Frontal cortex (tissue), 4 donors: ENCODE data around the gene TNFSF8. TPM values are rescaled to one million over a fixed set of nuclear protein-coding genes. Genes with fewer than 3 reads are reported as not detected.

Source experiments
- DNase-seq, 2 donors: peaks; one replicate each; pipeline ENCODE4 v3.0.0; 2012; ENCODE audit warnings: low spot score in 2 of 2
- FAIRE-seq: peaks from 2 replicates; lab custom pipeline; 2012; peaks lifted over from hg19 to GRCh38; lab: Jason Lieb, UNC
- total RNA-seq: library from RNA; depleted of rRNA; stranded (reverse); fragments of >200 nt; gene quantifications from one replicate; pipeline ENCODE4 v1.2.3, GENCODE V29; 2014
- donor health status: control.
- donor health status: control.
- donor health status: control.

The TNFSF8 gene, protein sequence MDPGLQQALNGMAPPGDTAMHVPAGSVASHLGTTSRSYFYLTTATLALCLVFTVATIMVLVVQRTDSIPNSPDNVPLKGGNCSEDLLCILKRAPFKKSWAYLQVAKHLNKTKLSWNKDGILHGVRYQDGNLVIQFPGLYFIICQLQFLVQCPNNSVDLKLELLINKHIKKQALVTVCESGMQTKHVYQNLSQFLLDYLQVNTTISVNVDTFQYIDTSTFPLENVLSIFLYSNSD
- total RNA-seq = under 0.01 TPM

- DNase-seq (no peak), FAIRE-seq (no peak)
Observed at GRCh38 chr9:114930056-114930812, at the start of gene TNFSF8. TNFSF8 (minus strand) TSS chr9:114930591; CDS start chr9:114930303, 288 bp downstream.

GRCh38 chr9:114973216-114973615, 42.8 kb upstream of the TNFSF8 start:
- DNase-seq (no peak), FAIRE-seq (no peak)

DNA sequence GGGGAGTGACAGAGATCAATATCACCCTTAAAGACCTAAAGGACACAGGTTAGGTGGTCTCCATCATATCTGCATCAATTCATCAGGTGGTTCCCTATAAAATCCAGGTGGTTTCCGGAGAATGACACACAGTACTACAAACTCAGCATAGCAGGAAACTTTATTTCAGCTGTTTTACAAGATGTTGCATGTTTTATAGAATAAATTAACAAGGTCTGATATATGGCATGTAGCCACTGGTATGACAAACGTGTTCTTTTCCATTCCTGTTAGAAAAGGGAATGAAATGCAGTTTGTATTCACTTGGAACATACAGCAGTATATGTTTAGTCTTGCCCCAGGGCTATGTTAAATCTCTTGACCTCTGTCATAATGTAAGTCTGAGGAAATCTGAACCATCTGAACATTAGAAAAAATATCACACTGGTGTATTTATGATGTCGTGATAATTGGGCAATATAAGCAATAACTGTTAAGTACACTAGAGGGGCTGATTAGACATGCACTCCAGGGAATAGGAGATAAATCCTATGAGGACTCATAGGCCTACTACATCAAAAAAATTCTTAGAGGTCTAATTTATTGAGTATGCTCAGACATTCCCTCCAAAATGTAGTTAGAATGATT, 42.2 kb upstream of the TNFSF8 start:
- DNase-seq = no peak
- FAIRE-seq = no peak

- DNase-seq (no peak), FAIRE-seq (no peak)
Observed at GRCh38 chr9:114969269-114969668, 38.9 kb upstream of the TNFSF8 start.

DNA sequence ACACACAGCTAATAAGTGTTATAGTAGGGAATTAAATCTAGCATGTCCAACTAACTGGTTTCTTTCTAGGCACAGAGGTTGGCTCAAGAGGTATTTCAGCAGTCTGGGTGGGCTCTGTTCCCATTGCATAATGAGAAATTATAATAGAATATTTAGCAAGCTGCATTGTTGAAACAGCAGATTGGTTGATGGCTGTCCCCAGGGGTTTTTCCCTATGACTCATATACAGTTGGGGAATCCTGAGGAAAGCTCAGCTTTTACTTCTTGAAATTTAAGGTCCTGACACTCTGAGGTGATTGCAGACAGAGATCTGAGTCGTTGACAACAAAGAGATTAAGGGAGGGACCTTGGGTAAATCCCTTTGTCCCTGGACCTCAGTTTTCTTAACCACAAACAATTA, 38.3 kb upstream of the TNFSF8 start:
- FAIRE-seq (no peak), DNase-seq (no peak)

DNA sequence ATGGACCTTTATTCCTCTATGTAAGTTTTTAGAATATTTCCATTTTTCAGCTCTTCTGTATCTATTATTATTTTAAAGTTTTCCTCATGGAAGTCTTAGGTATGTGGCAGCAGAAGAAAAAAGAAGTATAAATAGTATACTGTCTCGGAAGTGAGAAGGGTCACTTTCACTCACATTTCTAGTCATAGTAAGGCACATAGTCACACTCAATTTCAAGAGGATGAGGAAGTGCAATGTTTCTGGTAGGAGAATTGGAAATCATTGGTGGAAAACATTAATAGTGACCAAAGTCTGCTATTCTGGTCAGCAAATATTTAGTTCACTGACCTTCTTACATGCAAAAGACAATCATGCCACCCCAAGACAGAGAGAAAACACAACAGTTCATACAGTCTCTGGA, 35.2 kb upstream of the TNFSF8 start:
- FAIRE-seq (no peak), DNase-seq (no peak)

DNA sequence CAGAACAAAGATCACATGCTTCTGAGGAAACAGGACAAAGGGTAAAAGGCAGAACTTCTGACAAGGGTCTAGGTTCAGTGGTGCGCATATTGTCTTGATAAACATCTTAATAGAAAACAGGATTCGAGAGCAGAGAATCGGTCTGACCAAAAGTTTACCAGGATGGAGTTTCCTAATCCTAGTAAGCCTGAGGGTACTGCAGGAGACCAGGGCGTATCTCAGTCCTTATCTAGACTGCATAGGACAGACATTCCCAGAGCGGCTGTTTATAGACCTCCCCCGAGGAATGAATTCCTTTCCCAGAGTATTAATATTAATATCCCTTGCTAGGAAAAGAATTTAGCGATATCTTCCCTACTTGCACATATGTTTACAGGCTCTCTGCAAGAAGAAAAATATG, 32.4 kb upstream of the TNFSF8 start:
- no peak for FAIRE-seq

DNA sequence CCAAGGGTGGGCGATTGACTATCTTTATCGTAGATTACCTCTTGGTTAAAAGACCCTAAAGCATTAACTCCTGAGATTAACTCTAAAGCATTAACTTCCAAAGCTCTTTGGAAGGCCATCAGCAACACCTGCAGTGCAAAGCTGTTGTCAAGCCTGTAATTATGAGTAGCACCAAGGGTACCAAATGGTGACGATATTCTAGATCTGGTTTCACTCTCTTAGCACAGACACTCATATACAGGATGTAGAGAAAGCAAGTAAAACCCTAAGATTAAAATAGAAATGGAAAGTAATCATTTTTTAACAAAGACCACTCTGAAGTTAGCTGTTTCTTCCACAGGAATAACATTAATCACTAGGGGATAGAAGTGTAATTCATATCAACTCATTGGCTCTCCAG, 29.9 kb upstream of the TNFSF8 start:
- no peak for FAIRE-seq
- no peak for DNase-seq

More for the DNA sequence above, 32.4 kb upstream of the TNFSF8 start:
- DNase-seq = no peak

DNA sequence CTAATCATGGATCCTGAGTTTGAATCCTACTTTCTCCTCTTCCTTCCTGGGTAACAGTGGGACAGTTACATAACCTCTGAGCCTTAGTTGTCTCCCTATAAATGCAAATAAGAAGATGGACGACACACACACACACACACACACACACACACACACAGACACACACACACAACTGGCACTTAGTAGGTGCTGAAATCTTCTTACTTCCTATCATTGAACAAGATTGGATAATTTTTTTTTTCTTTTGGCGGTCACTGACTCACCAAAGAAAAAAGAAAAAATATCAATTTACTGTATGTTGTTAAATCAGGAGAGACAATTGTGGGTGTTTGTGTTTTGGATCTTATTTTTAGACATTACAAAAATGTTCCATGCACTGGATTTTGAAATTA, 28.4 kb upstream of the TNFSF8 start:
- no peak for FAIRE-seq
- no peak for DNase-seq

GRCh38 chr9:114958021-114958843, 27.8 kb upstream of the TNFSF8 start:
- no peak for DNase-seq
- FAIRE-seq = no peak

- FAIRE-seq (no peak), DNase-seq (no peak)
Observed at GRCh38 chr9:114957558-114957957, 27.2 kb upstream of the TNFSF8 start.

GRCh38 chr9:114954956-114955582, 24.7 kb upstream of the TNFSF8 start:
- no peak for DNase-seq
- FAIRE-seq = no peak

DNA sequence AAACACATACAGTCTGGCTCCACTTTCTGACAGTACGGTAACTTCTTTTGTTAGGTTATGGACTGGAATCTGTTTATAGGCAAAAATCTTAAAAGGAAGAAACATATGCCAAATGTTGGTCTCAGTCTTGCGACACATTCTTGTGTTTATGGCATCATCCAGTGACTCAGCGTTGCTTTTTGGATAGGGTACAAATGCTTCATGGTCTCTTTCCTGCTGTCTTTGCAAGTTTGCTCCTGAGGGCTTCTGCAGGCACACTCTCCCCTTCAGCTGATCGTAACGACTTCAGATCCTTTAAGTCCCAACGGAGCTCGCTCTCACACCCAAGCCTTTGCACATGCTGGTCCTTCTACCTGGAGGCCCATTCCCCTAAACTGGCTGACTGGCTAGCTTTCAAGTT, 23.6 kb upstream of the TNFSF8 start:
- no peak for FAIRE-seq
- DNase-seq = no peak

DNA sequence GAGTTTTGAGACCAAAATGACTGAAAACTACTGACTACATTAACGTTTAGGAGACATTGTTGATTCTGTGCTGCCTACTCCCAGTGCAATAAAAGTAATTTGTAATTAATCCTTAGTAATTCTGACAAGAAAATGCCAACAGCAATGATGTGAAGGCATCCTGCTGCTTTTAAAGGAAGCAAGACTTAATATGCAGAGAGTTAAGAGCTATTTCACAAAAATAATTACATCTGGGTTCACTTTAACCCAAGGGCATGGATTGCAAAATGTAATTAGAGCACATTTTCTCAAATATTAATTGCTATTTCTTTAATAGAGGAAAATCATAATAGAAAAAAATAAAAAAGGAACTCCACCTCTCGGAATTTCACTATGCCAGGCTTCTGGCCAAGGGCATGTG, 22.7 kb upstream of the TNFSF8 start:
- DNase-seq (no peak), FAIRE-seq (no peak)

- FAIRE-seq = no peak
Observed at GRCh38 chr9:114950761-114951160, 20.4 kb upstream of the TNFSF8 start.

GRCh38 chr9:114947058-114947457, 16.7 kb upstream of the TNFSF8 start:
- DNase-seq = no peak
- no peak for FAIRE-seq

More at GRCh38 chr9:114950761-114951160, 20.4 kb upstream of the TNFSF8 start:
- no peak for DNase-seq

GRCh38 chr9:114945616-114946412, 15.4 kb upstream of the TNFSF8 start:
- FAIRE-seq (no peak), DNase-seq (no peak)

DNA sequence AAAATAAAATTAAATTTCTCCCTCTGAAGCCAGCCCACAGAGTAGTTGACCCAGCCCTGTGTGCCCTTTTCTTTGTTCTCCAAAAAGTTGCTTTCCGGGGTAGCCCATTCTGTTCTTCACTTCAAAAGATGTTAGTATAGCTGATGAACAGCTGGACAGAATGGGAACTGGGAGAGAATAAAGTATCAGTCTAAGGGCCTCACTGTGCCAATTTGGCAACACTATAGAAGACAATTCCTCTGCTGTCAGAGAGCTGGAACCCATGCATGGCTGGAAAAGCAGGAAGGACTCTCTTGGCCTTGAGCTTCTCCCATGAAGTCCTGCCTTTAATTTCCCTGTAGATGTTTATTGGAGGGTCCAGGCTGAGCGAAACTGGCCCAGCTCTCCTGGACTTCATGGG, 11.0 kb upstream of the TNFSF8 start:
- FAIRE-seq (no peak), DNase-seq (no peak)
